H1 (cell line): ENCODE results near the gene SEMA3D. TPM values are rescaled to one million over a fixed set of nuclear protein-coding genes. Genes with fewer than 3 reads are reported as not detected.

Source experiments
- NRF1 ChIP-seq: IDR thresholded peaks from 2 replicates; pipeline ENCODE4 v1.6.1; 2011; ENCODE audit warnings: mild to moderate bottlenecking, low read depth, low read length, improper control_type of control experiment
- SIRT6 ChIP-seq: IDR thresholded peaks from one replicate; pipeline ENCODE4 v1.7.1; 2012; ENCODE audit warnings: low read length, inconsistent platforms
- SP1 ChIP-seq: IDR thresholded peaks from 2 replicates; pipeline ENCODE4 v1.6.1; 2011; ENCODE audit warnings: low read depth, low read length
- polyA plus RNA-seq, 7 experiments: library from polyadenylated mRNA; depleted of rRNA in 3 of 7; stranded (reverse) in 5 of 7; unstranded in 2 of 7; fragments of >200 nt in 5 of 7; fragments of 200-250 nt in 2 of 7; gene quantifications; 1 replicate in 5 of 7; 2 replicates in 1 of 7; 4 replicates in 1 of 7; pipeline versions ENCODE4 v1.2.1 to v1.2.3, GENCODE V29; 2011 to 2013; ENCODE audit warnings: missing spikeins in 2 of 7, mixed read lengths in 2 of 7
- total RNA-seq: library from RNA; stranded (reverse); fragmentation: NEBNext Ultra II Directional; extraction: Animal tissue kit (Norgen Biotek cat#: 25700); gene quantifications from 2 replicates; pipeline ENCODE4 v1.2.1, GENCODE V29; 2021

The SEMA3D gene
- total and polyA plus RNA-seq, 2 of the 8 experiments (the other 6 are each of a cell fraction or from before 2014, with no cell fraction given) = 1.6 to 3.5 TPM

GRCh38 chr7:84948634-84949033 lies 238.2 kb downstream of the SEMA3D start (continued):
- TF ChIP-seq NRF1 (no peak), SIRT6 (no peak), SP1 (no peak)
- TF ChIP-seq, all 59 proteins: peak for 0
